ENCODE data around the gene KRT85.

- no peak for TF ChIP-seq CTCF (IDR thresholded peaks at IDR 0.05)
- TF ChIP-seq ZFX (IDR thresholded peaks at IDR 0.05; ENCODE audit: borderline replicate concordance), result no peak
These were observed 27.6 kb upstream of the KRT85 start for GRCh38 chr12:52394836-52395405.

Data from 22Rv1 (cell line).